Measurements from ENCODE around the gene ALK.

GRCh38 chr2:29304399-29305060 lies 616.9 kb downstream of the ALK start:
- TF ChIP-seq, protein P1, sequence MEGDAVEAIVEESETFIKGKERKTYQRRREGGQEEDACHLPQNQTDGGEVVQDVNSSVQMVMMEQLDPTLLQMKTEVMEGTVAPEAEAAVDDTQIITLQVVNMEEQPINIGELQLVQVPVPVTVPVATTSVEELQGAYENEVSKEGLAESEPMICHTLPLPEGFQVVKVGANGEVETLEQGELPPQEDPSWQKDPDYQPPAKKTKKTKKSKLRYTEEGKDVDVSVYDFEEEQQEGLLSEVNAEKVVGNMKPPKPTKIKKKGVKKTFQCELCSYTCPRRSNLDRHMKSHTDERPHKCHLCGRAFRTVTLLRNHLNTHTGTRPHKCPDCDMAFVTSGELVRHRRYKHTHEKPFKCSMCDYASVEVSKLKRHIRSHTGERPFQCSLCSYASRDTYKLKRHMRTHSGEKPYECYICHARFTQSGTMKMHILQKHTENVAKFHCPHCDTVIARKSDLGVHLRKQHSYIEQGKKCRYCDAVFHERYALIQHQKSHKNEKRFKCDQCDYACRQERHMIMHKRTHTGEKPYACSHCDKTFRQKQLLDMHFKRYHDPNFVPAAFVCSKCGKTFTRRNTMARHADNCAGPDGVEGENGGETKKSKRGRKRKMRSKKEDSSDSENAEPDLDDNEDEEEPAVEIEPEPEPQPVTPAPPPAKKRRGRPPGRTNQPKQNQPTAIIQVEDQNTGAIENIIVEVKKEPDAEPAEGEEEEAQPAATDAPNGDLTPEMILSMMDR (conservative IDR thresholded peaks at IDR 0.05; ENCODE audit: low read depth in 2 of 2), result no peak
- TF ChIP-seq CREB1 (CRISPR knock-in tag; IDR thresholded peaks at IDR 0.05; ENCODE audit: low read depth) (no peak), EZH2phosphoT487 (IDR thresholded peaks at IDR 0.05; ENCODE audit: unreplicated experiment) (no peak), POLR2AphosphoS5 (IDR thresholded peaks at IDR 0.05; ENCODE audit: low read depth) (no peak), EZH2 (IDR thresholded peaks at IDR 0.05; ENCODE audit: low read depth, unreplicated experiment) (no peak), ZNF114 (CRISPR knock-in tag; IDR thresholded peaks at IDR 0.05) (no peak), ZNF462 (CRISPR knock-in tag; IDR thresholded peaks at IDR 0.05) (no peak), JUNB (IDR thresholded peaks at IDR 0.05; ENCODE audit: unreplicated experiment) (no peak)
- TF ChIP-seq, protein P2, sequence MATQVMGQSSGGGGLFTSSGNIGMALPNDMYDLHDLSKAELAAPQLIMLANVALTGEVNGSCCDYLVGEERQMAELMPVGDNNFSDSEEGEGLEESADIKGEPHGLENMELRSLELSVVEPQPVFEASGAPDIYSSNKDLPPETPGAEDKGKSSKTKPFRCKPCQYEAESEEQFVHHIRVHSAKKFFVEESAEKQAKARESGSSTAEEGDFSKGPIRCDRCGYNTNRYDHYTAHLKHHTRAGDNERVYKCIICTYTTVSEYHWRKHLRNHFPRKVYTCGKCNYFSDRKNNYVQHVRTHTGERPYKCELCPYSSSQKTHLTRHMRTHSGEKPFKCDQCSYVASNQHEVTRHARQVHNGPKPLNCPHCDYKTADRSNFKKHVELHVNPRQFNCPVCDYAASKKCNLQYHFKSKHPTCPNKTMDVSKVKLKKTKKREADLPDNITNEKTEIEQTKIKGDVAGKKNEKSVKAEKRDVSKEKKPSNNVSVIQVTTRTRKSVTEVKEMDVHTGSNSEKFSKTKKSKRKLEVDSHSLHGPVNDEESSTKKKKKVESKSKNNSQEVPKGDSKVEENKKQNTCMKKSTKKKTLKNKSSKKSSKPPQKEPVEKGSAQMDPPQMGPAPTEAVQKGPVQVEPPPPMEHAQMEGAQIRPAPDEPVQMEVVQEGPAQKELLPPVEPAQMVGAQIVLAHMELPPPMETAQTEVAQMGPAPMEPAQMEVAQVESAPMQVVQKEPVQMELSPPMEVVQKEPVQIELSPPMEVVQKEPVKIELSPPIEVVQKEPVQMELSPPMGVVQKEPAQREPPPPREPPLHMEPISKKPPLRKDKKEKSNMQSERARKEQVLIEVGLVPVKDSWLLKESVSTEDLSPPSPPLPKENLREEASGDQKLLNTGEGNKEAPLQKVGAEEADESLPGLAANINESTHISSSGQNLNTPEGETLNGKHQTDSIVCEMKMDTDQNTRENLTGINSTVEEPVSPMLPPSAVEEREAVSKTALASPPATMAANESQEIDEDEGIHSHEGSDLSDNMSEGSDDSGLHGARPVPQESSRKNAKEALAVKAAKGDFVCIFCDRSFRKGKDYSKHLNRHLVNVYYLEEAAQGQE (IDR thresholded peaks at IDR 0.05; ENCODE audit: unreplicated experiment), result no peak
- TF ChIP-seq, protein P3, sequence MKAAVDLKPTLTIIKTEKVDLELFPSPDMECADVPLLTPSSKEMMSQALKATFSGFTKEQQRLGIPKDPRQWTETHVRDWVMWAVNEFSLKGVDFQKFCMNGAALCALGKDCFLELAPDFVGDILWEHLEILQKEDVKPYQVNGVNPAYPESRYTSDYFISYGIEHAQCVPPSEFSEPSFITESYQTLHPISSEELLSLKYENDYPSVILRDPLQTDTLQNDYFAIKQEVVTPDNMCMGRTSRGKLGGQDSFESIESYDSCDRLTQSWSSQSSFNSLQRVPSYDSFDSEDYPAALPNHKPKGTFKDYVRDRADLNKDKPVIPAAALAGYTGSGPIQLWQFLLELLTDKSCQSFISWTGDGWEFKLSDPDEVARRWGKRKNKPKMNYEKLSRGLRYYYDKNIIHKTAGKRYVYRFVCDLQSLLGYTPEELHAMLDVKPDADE (IDR thresholded peaks at IDR 0.05), result no peak
